DOHH2 (cell line): ENCODE results near the gene COL1A1.

Experiments used
- EZH2phosphoT487 ChIP-seq: fragments of 200-600 bp; sonication (generic); IDR thresholded peaks from 2 replicates; pipeline ENCODE4 v1.6.1; 2017; ENCODE audit warnings: borderline replicate concordance, mild to moderate bottlenecking, antibody characterized with exemption, low read length, moderate library complexity, mixed read lengths
- TF ChIP-seq, protein P1 (sequence below): fragments of 200-600 bp; sonication (generic); IDR thresholded peaks from one replicate; pipeline ENCODE4 v1.5.1; 2014; ENCODE audit warnings: antibody characterized with exemption, mild to moderate bottlenecking, low read depth, low read length; ENCODE audit not compliant: poor library complexity, severe bottlenecking

DNA sequence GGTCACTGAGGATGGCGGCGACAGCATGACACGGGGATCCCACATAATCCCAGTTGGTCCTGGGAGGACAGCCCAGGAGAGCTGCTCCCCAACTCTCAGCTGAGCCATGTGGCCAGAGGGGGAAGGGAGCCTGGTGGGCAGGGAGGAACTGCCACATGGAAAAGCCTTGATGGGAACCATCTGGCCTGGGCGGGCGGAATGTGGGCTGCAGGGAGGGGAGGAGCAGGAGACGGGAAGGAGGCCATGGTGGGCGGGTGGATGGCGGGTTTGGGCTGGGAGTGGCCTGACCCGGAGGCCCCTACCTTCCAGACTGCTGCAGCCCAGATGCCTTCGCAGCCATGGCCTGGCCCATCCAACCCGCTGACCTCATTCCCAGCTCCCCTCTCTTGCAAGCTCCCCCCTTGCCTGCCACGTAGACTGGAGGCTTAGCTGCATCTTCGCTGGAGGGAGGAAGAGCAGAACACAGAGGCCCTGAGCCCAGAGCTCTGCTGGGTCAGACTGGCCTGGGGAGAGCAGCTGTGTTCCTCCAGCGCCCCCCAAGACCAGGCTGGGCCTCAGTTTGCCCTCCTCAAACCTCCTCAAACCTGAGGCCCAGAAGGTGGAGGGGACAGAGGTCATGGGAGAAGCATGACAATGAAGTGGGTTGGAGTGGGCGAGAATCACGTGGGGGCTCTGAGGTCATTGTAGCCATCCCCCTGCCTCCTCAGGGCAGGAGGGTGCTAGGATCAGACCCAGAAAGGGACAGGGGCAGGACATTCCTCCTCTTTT, 8.2 kb upstream of the COL1A1 start:
- no peak for TF ChIP-seq EZH2phosphoT487
- TF ChIP-seq, protein P1, sequence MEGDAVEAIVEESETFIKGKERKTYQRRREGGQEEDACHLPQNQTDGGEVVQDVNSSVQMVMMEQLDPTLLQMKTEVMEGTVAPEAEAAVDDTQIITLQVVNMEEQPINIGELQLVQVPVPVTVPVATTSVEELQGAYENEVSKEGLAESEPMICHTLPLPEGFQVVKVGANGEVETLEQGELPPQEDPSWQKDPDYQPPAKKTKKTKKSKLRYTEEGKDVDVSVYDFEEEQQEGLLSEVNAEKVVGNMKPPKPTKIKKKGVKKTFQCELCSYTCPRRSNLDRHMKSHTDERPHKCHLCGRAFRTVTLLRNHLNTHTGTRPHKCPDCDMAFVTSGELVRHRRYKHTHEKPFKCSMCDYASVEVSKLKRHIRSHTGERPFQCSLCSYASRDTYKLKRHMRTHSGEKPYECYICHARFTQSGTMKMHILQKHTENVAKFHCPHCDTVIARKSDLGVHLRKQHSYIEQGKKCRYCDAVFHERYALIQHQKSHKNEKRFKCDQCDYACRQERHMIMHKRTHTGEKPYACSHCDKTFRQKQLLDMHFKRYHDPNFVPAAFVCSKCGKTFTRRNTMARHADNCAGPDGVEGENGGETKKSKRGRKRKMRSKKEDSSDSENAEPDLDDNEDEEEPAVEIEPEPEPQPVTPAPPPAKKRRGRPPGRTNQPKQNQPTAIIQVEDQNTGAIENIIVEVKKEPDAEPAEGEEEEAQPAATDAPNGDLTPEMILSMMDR = no peak
